ENCODE results near the gene DLGAP1. TPM values are rescaled to one million over a fixed set of nuclear protein-coding genes. Genes with fewer than 3 reads are reported as not detected.

Gene DLGAP1
- total and polyA plus RNA-seq, 10 donors = 0.11 to 6.0 (median 2.1) TPM

GRCh38 chr18:3597409-3598357 is 857.4 kb downstream of the DLGAP1 start:
- TF ChIP-seq CTCF (IDR thresholded peaks at IDR 0.05 in 8 of 11, conservative IDR thresholded peaks at IDR 0.05 in 3 of 11) (no peak), POLR2A (IDR thresholded peaks at IDR 0.05) (no peak), POLR2AphosphoS5 (IDR thresholded peaks at IDR 0.05) (no peak)
- intact Hi-C loops (cut with DNase I; ENCODE audit: low total_unique reads) = no loop called here
- Histone ChIP-seq H3K4me1 (peaks cover 42 to 75% (median 63%) of the 10 kb centered on the region in 6 donors), H3K4me3 (peak overlapping the region in 1 of 8 donors; percentile 75), H3K36me3 (peaks cover 0 to 21% (median 0%) of the 10 kb centered on the region in 6 donors), H3K9me3 (no peaks in the 10 kb centered on the region), H3K27ac (peak overlapping the region; percentile 94 to 98 (median 96)), H3K27me3 (replicated peaks in 1 of 7) (no peaks in the 10 kb centered on the region)
- 69 to 76% (median 72%) methylated on average over 20 to 22 of the region's 22 CpGs for WGBS, 5 donors
- DNase-seq = no peak

- Histone ChIP-seq H3K9me3 (no peaks in the 10 kb centered on the region), H3K27ac (peak overlapping the region; percentile 94 to 98 (median 96)), H3K4me1 (peaks cover 38 to 71% (median 57%) of the 10 kb centered on the region in 6 donors), H3K27me3 (replicated peaks in 1 of 7) (no peaks in the 10 kb centered on the region), H3K4me3 (peak overlapping the region in 5 of 8 donors; percentile 14 to 75 (median 45)), H3K36me3 (peaks cover 0 to 21% (median 0%) of the 10 kb centered on the region in 6 donors)
- DNase-seq = peak; percentile 90
- 13 to 26% (median 15%) methylated on average over 17 of the region's 17 CpGs for WGBS, 5 donors
- intact Hi-C loops (cut with DNase I; ENCODE audit: low total_unique reads) = no loop called here
- TF ChIP-seq CTCF (IDR thresholded peaks at IDR 0.05 in 8 of 11, conservative IDR thresholded peaks at IDR 0.05 in 3 of 11) (peak in 10 of 11 experiments; percentile 8 to 61 (median 43)), POLR2AphosphoS5 (IDR thresholded peaks at IDR 0.05) (peak; percentile 10 to 73 (median 69)), POLR2A (IDR thresholded peaks at IDR 0.05) (no peak)
Observed at GRCh38 chr18:3596637-3597384, 858.3 kb downstream of the DLGAP1 start.

DNA sequence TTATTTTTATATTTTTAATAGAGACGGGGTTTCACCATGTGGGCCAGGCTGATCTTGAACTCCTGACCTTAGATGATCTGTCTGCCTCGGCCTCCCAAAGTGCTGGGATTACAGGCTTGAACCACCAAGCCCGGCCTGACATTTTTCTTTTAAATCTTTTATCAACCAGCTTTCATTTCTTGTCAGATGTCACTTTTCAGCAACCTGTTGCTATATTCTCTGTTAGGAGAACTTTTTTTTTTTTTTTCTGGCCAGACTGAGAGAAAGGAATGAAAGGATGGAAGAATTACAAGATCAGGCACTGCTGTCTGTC is 858.8 kb downstream of the DLGAP1 start:
- no peak for DNase-seq
- WGBS, 5 donors = 22 to 64% (median 44%) methylated on average over 3 of the region's 3 CpGs
- peak overlapping the region in 7 of 8 donors; percentile 14 to 75 (median 44) for H3K4me3 ChIP-seq
- peak overlapping the region; percentile 94 to 98 (median 96) for H3K27ac ChIP-seq
- peaks cover 0 to 21% (median 0%) of the 10 kb centered on the region in 6 donors for H3K36me3 ChIP-seq
- intact Hi-C loops (cut with DNase I; ENCODE audit: low total_unique reads) = no loop called here
- no peaks in the 10 kb centered on the region for H3K27me3 ChIP-seq (replicated peaks in 1 of 7)
- TF ChIP-seq CTCF (IDR thresholded peaks at IDR 0.05 in 8 of 11, conservative IDR thresholded peaks at IDR 0.05 in 3 of 11) = no peak
- no peak for TF ChIP-seq POLR2AphosphoS5 (IDR thresholded peaks at IDR 0.05)
- no peak for TF ChIP-seq POLR2A (IDR thresholded peaks at IDR 0.05)
- H3K9me3 ChIP-seq = no peaks in the 10 kb centered on the region
- H3K4me1 ChIP-seq = peaks cover 38 to 70% (median 56%) of the 10 kb centered on the region in 6 donors

Measured in spleen (tissue), 11 donors.